Mononuclear cell (primary cell): ENCODE results near the gene CEP57L1. TPM values are rescaled to one million over a fixed set of nuclear protein-coding genes. Genes with fewer than 3 reads are reported as not detected.

Experiments
- H3K27me3 ChIP-seq: 2 replicates; pipeline ENCODE4 v1.6.0; 2011; ENCODE audit warnings: low read length, control low read depth; ENCODE audit not compliant: insufficient read depth
- H3K4me1 ChIP-seq: 2 replicates; pipeline ENCODE4 v1.5.1; 2011; ENCODE audit warnings: mild to moderate bottlenecking, low read length, control low read depth; ENCODE audit not compliant: insufficient read depth
- H3K4me3 ChIP-seq: 2 replicates; pipeline ENCODE4 v1.5.1; 2011; ENCODE audit warnings: mild to moderate bottlenecking, low read length, moderate library complexity
- H3K9me3 ChIP-seq: 2 replicates; pipeline ENCODE4 v1.5.1; 2011; ENCODE audit warnings: low read depth, mild to moderate bottlenecking, control low read depth, low read length
- total RNA-seq: library from RNA; depleted of rRNA; stranded (reverse); fragments of >200 nt; gene quantifications from one replicate; pipeline ENCODE4 v1.2.3, GENCODE V29; 2012

The CEP57L1 gene
- total RNA-seq, 1 donor, result 8.7 TPM

DNA sequence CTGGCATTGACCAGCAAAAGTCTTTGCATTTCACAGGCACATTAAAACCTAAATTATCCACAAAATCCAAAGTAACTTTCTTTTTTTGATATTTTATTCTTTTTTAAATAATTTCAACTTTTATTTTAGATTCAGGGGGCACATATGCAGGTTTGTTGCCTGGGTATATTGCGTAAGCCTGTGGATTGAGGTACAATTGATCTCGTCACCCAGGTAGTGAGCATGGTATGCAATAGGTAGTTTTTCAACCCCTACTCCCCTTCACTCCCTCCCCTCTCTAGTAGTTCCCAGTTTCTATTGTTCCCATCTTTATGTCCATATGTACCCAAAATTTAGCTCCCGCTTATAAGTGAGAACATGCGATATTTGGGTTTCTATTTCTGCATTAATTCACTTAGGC is 97.6 kb downstream of the CEP57L1 start:
- H3K4me3 ChIP-seq, result no peak overlapping the region
- no peaks in the 10 kb centered on the region for H3K4me1 ChIP-seq
- no peaks in the 10 kb centered on the region for H3K27me3 ChIP-seq
- H3K9me3 ChIP-seq, result no peaks in the 10 kb centered on the region

DNA sequence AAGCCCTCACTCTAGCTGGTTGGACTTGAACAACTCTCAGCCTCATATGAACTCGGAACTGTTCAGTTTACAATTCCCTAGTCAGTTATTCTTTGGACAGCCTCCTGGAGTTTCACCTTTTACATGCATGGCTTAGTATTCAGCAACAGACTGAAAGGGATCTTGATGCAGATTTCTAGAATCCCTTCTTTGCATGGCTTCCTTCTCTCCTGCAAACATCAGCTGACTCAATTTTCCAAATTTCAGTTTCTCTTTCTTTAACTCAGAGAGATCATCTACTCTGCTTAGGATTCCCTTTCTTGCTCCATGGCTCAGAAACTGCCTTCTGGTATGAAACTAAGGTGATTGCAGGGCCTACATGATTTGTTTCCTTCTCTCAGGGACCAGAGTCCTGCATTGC is 99.6 kb downstream of the CEP57L1 start:
- Histone ChIP-seq H3K27me3 (no peaks in the 10 kb centered on the region), H3K4me3 (no peak overlapping the region), H3K4me1 (no peaks in the 10 kb centered on the region), H3K9me3 (no peaks in the 10 kb centered on the region)

DNA sequence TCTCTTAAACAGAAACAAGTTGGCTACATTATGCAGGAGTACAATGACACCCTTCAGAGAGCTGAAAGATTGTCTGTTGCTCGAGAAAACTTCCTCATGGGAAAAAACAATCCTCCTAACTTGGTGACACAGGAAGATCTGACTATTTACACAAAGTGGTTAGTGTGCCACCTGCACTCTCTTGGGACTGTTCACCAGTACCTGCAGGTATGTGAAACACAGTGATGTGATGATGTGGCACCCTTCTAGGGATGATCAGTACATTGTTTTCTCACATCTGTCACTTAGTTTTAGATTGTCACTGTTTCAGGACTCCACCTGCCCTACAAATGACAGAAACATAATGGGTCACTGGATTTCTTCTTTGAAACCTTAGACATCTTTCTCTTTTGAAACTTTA is 101.8 kb downstream of the CEP57L1 start:
- H3K4me3 ChIP-seq, result no peak overlapping the region
- H3K27me3 ChIP-seq, result no peaks in the 10 kb centered on the region
- no peaks in the 10 kb centered on the region for H3K9me3 ChIP-seq
- H3K4me1 ChIP-seq, result no peaks in the 10 kb centered on the region

DNA sequence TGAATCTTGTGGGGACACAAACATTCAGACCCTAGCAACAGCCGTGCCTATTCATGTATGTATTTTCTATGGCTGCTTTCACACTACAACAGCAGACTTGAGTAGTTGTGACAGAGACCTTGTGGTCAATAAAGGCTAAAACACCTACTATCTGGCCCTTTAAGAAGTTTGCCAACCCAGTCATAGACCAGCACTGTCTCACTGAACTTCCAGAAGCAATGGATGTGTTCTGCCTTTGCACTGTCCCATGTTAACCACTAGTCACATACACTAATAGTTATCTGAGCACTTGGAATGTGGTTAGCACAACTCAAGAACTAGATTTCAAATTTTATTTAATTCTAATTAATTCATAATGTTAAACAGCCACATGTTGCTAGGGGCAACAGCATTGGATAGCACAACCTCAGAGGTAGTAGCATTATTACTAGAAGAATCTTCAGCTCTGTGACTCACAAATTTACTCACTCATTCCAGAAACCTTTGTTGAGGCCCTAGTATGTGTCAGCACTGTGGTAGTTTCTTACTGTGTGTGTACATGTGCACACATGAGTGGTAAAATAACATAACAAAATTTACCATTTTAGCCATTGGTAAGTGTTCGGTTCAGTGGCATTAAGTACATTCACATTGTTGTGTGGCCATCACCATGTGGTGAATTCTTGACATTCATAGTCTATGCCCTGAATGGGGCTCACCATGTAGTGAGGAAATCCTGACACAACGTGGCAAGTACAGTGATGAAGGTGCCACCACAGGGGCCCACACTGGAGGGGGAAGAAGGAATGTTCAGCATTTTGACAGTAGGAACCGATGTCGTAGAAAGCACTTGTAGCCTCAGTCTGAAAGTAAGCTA is 107.3 kb downstream of the CEP57L1 start:
- no peaks in the 10 kb centered on the region for H3K27me3 ChIP-seq
- H3K4me3 ChIP-seq, result no peak overlapping the region
- no peaks in the 10 kb centered on the region for H3K9me3 ChIP-seq
- H3K4me1 ChIP-seq, result no peaks in the 10 kb centered on the region

DNA sequence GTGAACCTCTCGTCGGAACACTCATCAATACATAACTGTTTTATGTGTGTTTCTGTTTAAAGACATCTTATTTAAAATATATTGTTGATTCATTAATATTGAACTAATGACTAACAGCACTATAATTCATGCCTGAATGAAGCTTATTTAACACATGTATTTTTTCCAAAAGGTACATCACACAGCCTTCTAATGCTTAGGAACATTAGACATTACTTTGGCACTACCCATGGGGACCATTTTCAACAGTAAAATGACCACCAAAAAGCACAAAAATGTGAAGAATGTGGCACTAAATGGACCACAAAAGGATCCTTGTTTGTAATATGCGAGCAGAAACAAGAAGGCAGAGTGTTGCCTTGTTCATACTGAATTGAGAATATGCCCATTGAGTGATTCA is 109.2 kb downstream of the CEP57L1 start:
- H3K27me3 ChIP-seq, result no peaks in the 10 kb centered on the region

DNA sequence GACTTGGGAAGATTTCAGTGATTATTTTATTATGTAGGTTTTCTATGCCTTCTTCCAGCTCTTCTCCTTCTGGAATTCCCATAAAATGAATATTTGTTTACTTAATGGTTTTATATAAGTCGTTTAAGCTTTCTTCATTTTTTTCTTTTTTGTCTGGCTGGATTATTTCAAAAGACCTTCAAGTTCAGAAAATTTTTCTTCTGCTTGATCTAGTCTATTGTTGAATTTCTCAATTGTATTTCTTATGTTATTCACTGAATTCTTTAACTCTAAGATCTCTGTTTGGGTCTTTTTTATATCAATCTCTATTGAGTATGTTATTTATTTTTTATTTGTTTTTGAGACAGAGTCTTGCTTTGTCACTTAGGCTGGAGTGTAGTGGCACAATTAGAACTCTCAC is 117.4 kb downstream of the CEP57L1 start:
- H3K4me3 ChIP-seq, result no peak overlapping the region
- H3K4me1 ChIP-seq, result no peaks in the 10 kb centered on the region
- peaks cover 9% of the 10 kb centered on the region for H3K9me3 ChIP-seq
- H3K27me3 ChIP-seq, result peaks cover 6% of the 10 kb centered on the region

More for the DNA sequence above, 109.2 kb downstream of the CEP57L1 start:
- no peaks in the 10 kb centered on the region for H3K9me3 ChIP-seq
- no peak overlapping the region for H3K4me3 ChIP-seq
- no peaks in the 10 kb centered on the region for H3K4me1 ChIP-seq

Other genes with a start within 250 kb of the CEP57L1 start
- 2.4 TPM for gene ARMC2, start 247.1 kb upstream of the CEP57L1 start, total RNA-seq
- gene SESN1, start 661 bp upstream of the CEP57L1 start, total RNA-seq, result 84.1 TPM